ENCODE data around the gene FGF12.

GRCh38 chr3:192710366-192710765 is 17.0 kb downstream of the FGF12 start:
- no peak for TF ChIP-seq CTCF (conservative IDR thresholded peaks at IDR 0.05; ENCODE audit: low read depth in 2 of 2)
- TF ChIP-seq POLR2AphosphoS5 (IDR thresholded peaks at IDR 0.05; ENCODE audit: low read depth) = no peak
- TF ChIP-seq EZH2phosphoT487 (IDR thresholded peaks at IDR 0.05; ENCODE audit: unreplicated experiment) = no peak
- TF ChIP-seq NANOG (IDR thresholded peaks at IDR 0.05; ENCODE audit: borderline replicate concordance) = no peak
